SK-N-SH (cell line): Measurements from ENCODE around the gene WNK2. TPM values are rescaled to one million over a fixed set of nuclear protein-coding genes. Genes with fewer than 3 reads are reported as not detected.

ENCODE experiments used
- CTCF ChIA-PET: fragments of 300-600, 350-600 bp; formaldehyde crosslinking; extraction: SDS; loops from one replicate; lab custom pipeline; 2021; lab: Yijun Ruan, JAX
- POLR2A ChIA-PET: fragments of 350-600 bp; sonication (Branson Sonifier 250); formaldehyde crosslinking; extraction: SDS; loops from one replicate; lab custom pipeline; 2020; ENCODE audit warnings: antibody characterized with exemption, inconsistent platforms; lab: Yijun Ruan, JAX
- DNase-seq: peaks from one replicate; pipeline ENCODE4 v3.0.0; 2012
- H2AFZ ChIP-seq: fragments of 200-600 bp; sonication (generic); 2 replicates; pipeline ENCODE4 v1.8.1; 2016; ENCODE audit warnings: antibody characterized with exemption, mild to moderate bottlenecking, low read depth
- H3F3A ChIP-seq: fragments of 200-600 bp; sonication (generic); replicated peaks from 2 replicates; pipeline ENCODE3; 2016; ENCODE audit warnings: antibody characterized with exemption, mild to moderate bottlenecking; ENCODE audit not compliant: insufficient read depth
- H3K27ac ChIP-seq, 2 experiments: fragments of 200-500 bp in 1 of 2; fragments of 200-600 bp in 1 of 2; sonication (Bioruptor generic) in 1 of 2; sonication (generic), shearing (Covaris generic) in 1 of 2; 2 replicates each; pipeline versions ENCODE4 v1.5.1 to v1.6.1; 2014 to 2016; ENCODE audit warnings: low read depth in 2 of 2, inconsistent platforms in 1 of 2, low read length in 1 of 2, mild to moderate bottlenecking in 1 of 2, mixed read lengths in 1 of 2
- H3K27me3 ChIP-seq: fragments of 200-600 bp; sonication (generic), shearing (Covaris generic); 2 replicates; pipeline ENCODE4 v1.6.1; 2016; ENCODE audit warnings: mixed run types; ENCODE audit not compliant: insufficient read depth
- H3K36me3 ChIP-seq, 2 experiments: fragments of 200-500 bp in 1 of 2; fragments of 200-600 bp in 1 of 2; sonication (Bioruptor generic) in 1 of 2; sonication (generic) in 1 of 2; replicated peaks in 1 of 2; 2 replicates each; pipeline versions ENCODE3 to v1.5.1; 2014 to 2016; ENCODE audit warnings: low read length in 1 of 2, mild to moderate bottlenecking in 1 of 2; ENCODE audit not compliant: insufficient read depth in 2 of 2, control insufficient read depth in 1 of 2
- H3K4me1 ChIP-seq, 2 experiments: fragments of 200-500 bp in 1 of 2; fragments of 200-600 bp in 1 of 2; sonication (Bioruptor generic) in 1 of 2; sonication (generic), shearing (Covaris generic) in 1 of 2; 2 replicates each; pipeline versions ENCODE4 v1.5.1 to v1.6.1; 2014 to 2016; ENCODE audit warnings: low read depth in 1 of 2, low read length in 1 of 2, mixed run types in 1 of 2; ENCODE audit not compliant: insufficient read depth in 2 of 2, control insufficient read depth in 1 of 2
- H3K4me2 ChIP-seq: fragments of 200-600 bp; sonication (generic), shearing (Covaris generic); 2 replicates; pipeline ENCODE4 v1.6.1; 2017; ENCODE audit warnings: mixed run types
- H3K4me3 ChIP-seq, 2 experiments: fragments of 200-500 bp in 1 of 2; fragments of 200-600 bp in 1 of 2; sonication (Bioruptor generic) in 1 of 2; sonication (generic), shearing (Covaris generic) in 1 of 2; 2 replicates each; pipeline versions ENCODE4 v1.5.1 to v1.8.1; 2014 to 2016; ENCODE audit warnings: low read depth in 2 of 2, inconsistent platforms in 1 of 2, low read length in 1 of 2, mild to moderate bottlenecking in 1 of 2, mixed read lengths in 1 of 2, moderate library complexity in 1 of 2
- H3K79me2 ChIP-seq: fragments of 200-600 bp; sonication (generic); 2 replicates; pipeline ENCODE4 v1.8.1; 2017; ENCODE audit warnings: mild to moderate bottlenecking; ENCODE audit not compliant: insufficient read depth
- H3K9ac ChIP-seq: fragments of 200-600 bp; sonication (generic); 2 replicates; pipeline ENCODE4 v1.6.1; 2017; ENCODE audit warnings: mixed run types
- H3K9me2 ChIP-seq: fragments of 200-600 bp; sonication (generic); 2 replicates; pipeline ENCODE4 v1.6.1; 2017; ENCODE audit warnings: mixed run types
- H3K9me3 ChIP-seq: fragments of 200-600 bp; sonication (generic); 2 replicates; pipeline ENCODE4 v1.6.1; 2017; ENCODE audit warnings: mixed run types, mild to moderate bottlenecking, moderate library complexity
- H4K20me1 ChIP-seq: fragments of 200-600 bp; sonication (generic); 2 replicates; pipeline ENCODE4 v1.6.1; 2017; ENCODE audit warnings: mild to moderate bottlenecking, mixed run types; ENCODE audit not compliant: insufficient read depth
- CHD2 ChIP-seq: fragments of 150-350 bp; IDR thresholded peaks from 2 replicates; pipeline ENCODE4 v1.6.1; 2018; ENCODE audit warnings: low read length; ENCODE audit not compliant: partially characterized antibody
- ELF1 ChIP-seq: IDR thresholded peaks from 2 replicates; pipeline ENCODE4 v1.4.0; 2012
- EP300 ChIP-seq, 2 experiments: IDR thresholded peaks; 2 replicates each; pipeline versions ENCODE4 v1.4.0 to v1.6.1; 2012; ENCODE audit warnings: borderline replicate concordance in 1 of 2, low read depth in 1 of 2, low read length in 1 of 2
- FOSL2 ChIP-seq: IDR thresholded peaks from 2 replicates; pipeline ENCODE4 v1.4.0; 2012; ENCODE audit warnings: low read depth, mild to moderate bottlenecking, moderate library complexity, borderline replicate concordance
- GATA2 ChIP-seq: sonication (generic); formaldehyde crosslinking; IDR thresholded peaks from 2 replicates; pipeline ENCODE4 v1.5.0; 2020; ENCODE audit warnings: mild to moderate bottlenecking, missing genetic modification reagents
- MEF2A ChIP-seq: IDR thresholded peaks from 2 replicates; pipeline ENCODE4 v1.4.0; 2012; ENCODE audit warnings: low read depth, borderline replicate concordance
- NFIC ChIP-seq: IDR thresholded peaks from 2 replicates; pipeline ENCODE4 v1.4.0; 2012; ENCODE audit warnings: borderline replicate concordance
- POLR2AphosphoS5 ChIP-seq: IDR thresholded peaks from 2 replicates; pipeline ENCODE4 v1.6.1; 2012; ENCODE audit warnings: low read depth, low read length
- RXRA ChIP-seq: IDR thresholded peaks from 2 replicates; pipeline ENCODE4 v1.4.0; 2012; ENCODE audit warnings: low read depth, mild to moderate bottlenecking, borderline replicate concordance
- SMC3 ChIP-seq: IDR thresholded peaks from 2 replicates; pipeline ENCODE4 v1.6.1; 2012; ENCODE audit warnings: low read depth, low read length, improper control_type of control experiment
- TAF1 ChIP-seq: IDR thresholded peaks from 2 replicates; pipeline ENCODE4 v1.6.1; 2012; ENCODE audit warnings: low read depth, mild to moderate bottlenecking, low read length, moderate library complexity, borderline replicate concordance
- TCF12 ChIP-seq: IDR thresholded peaks from 2 replicates; pipeline ENCODE4 v1.4.0; 2012
- YY1 ChIP-seq: IDR thresholded peaks from 2 replicates; pipeline ENCODE4 v1.4.0; 2012; ENCODE audit warnings: low read depth, mild to moderate bottlenecking
- WGBS: methylation state at CpG from one replicate; pipeline ENCODE4 v1.1.6; 2017; ENCODE audit warnings: low lambda C conversion rate; 5-methylcytosine and 5-hydroxymethylcytosine counted together
- polyA plus RNA-seq, 3 experiments: library from polyadenylated mRNA; depleted of rRNA; stranded (reverse); fragments of >200 nt; gene quantifications; 2 replicates each; pipeline ENCODE4 v1.2.3, GENCODE V29; 2012
- TF ChIP-seq, protein P1 (sequence below): fragments of 200-600 bp; sonication (generic); IDR thresholded peaks from 2 replicates; pipeline ENCODE4 v1.6.1; 2017; ENCODE audit warnings: antibody characterized with exemption, mild to moderate bottlenecking, moderate library complexity
- TF ChIP-seq, protein P2 (sequence below): IDR thresholded peaks from 2 replicates; pipeline ENCODE4 v1.4.0; 2012; ENCODE audit warnings: low read depth, borderline replicate concordance
- TF ChIP-seq, protein P3 (sequence below): IDR thresholded peaks from 2 replicates; pipeline ENCODE4 v1.4.0; 2012; ENCODE audit warnings: low read depth
- TF ChIP-seq, protein P4 (sequence below): fragments of 150-350 bp; IDR thresholded peaks from 2 replicates; pipeline ENCODE4 v1.6.1; 2016; ENCODE audit warnings: mild to moderate bottlenecking, low read depth, low read length

The WNK2 gene
- polyA plus RNA-seq, 1 of the 3 experiments (the other 2 are of a cell fraction): 0.12 TPM

DNA sequence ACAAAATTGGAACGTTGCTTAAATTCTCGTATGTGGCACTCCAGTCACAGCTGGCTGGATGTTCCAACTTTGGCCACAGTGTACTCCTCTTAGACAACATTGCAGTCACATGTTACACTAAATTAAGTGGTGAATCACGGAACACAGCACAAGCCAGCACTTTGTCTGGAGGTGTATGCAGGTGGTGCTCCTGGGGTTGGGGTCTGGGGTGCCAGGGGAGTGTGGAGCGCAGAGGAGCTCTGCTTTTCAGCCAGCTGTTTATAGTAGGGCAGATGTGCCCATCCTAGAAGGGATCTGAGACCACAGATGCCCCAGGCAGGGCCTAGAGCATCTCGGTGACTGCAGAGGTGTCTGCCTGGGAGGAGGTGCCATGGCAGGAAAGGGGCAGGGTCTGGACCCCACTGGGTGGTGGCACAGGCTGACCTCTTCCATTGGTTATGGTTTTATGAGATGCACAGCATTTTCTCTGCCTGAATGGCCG lies 82.6 kb downstream of the WNK2 start:
- WGBS: 67% methylated on average over 3 of the region's 6 CpGs
- Histone ChIP-seq H3K9me3 (no peaks in the 10 kb centered on the region), H3K4me1 (no peaks in the 10 kb centered on the region), H3K36me3 (peaks cover 0 to 3% of the 10 kb centered on the region in 2 experiments), H3K79me2 (no peaks in the 10 kb centered on the region), H4K20me1 (no peaks in the 10 kb centered on the region), H3K9me2 (no peaks in the 10 kb centered on the region), H3K9ac (no peak overlapping the region), H2AFZ (no peak overlapping the region), H3K4me2 (no peak overlapping the region), H3K27me3 (no peaks in the 10 kb centered on the region), H3K27ac (no peak overlapping the region), H3K4me3 (no peak overlapping the region), H3F3A (no peaks in the 10 kb centered on the region)
- CTCF ChIA-PET: interaction anchor here (0.8 kb wide), 1 partner anchor 31 kb away, joined by 3 read pairs; no protein-coding TSS in a partner anchor
- POLR2A ChIA-PET: interaction anchor here (0.6 kb wide), 1 partner anchor 8 kb away, joined by 3 read pairs; no protein-coding TSS in a partner anchor
- TF ChIP-seq SMC3 (no peak), YY1 (no peak), TAF1 (no peak), EP300 (IDR thresholded peaks at IDR 0.05; ENCODE audit: borderline replicate concordance in 1 of 2, low read depth in 1 of 2, low read length in 1 of 2) (no peak), TCF12 (no peak), MEF2A (no peak), FOSL2 (no peak), NFIC (no peak), ELF1 (no peak), RXRA (no peak), POLR2AphosphoS5 (no peak), GATA2 (CRISPR knock-in tag) (no peak), CHD2 (no peak)
- TF ChIP-seq, protein P1, sequence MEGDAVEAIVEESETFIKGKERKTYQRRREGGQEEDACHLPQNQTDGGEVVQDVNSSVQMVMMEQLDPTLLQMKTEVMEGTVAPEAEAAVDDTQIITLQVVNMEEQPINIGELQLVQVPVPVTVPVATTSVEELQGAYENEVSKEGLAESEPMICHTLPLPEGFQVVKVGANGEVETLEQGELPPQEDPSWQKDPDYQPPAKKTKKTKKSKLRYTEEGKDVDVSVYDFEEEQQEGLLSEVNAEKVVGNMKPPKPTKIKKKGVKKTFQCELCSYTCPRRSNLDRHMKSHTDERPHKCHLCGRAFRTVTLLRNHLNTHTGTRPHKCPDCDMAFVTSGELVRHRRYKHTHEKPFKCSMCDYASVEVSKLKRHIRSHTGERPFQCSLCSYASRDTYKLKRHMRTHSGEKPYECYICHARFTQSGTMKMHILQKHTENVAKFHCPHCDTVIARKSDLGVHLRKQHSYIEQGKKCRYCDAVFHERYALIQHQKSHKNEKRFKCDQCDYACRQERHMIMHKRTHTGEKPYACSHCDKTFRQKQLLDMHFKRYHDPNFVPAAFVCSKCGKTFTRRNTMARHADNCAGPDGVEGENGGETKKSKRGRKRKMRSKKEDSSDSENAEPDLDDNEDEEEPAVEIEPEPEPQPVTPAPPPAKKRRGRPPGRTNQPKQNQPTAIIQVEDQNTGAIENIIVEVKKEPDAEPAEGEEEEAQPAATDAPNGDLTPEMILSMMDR: no peak
- TF ChIP-seq, protein P2, sequence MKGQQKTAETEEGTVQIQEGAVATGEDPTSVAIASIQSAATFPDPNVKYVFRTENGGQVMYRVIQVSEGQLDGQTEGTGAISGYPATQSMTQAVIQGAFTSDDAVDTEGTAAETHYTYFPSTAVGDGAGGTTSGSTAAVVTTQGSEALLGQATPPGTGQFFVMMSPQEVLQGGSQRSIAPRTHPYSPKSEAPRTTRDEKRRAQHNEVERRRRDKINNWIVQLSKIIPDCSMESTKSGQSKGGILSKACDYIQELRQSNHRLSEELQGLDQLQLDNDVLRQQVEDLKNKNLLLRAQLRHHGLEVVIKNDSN: no peak
- TF ChIP-seq, protein P3, sequence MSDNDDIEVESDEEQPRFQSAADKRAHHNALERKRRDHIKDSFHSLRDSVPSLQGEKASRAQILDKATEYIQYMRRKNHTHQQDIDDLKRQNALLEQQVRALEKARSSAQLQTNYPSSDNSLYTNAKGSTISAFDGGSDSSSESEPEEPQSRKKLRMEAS: no peak
- TF ChIP-seq, protein P4, sequence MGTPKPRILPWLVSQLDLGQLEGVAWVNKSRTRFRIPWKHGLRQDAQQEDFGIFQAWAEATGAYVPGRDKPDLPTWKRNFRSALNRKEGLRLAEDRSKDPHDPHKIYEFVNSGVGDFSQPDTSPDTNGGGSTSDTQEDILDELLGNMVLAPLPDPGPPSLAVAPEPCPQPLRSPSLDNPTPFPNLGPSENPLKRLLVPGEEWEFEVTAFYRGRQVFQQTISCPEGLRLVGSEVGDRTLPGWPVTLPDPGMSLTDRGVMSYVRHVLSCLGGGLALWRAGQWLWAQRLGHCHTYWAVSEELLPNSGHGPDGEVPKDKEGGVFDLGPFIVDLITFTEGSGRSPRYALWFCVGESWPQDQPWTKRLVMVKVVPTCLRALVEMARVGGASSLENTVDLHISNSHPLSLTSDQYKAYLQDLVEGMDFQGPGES: no peak
- DNase-seq: peak; percentile 12
